Chondrocyte (in vitro differentiated cells): ENCODE measurements around the gene CMPK2. TPM values are rescaled to one million over a fixed set of nuclear protein-coding genes. Genes with fewer than 3 reads are reported as not detected.

Experiments
- DNase-seq: peaks from one replicate; pipeline ENCODE4 v3.0.0; 2021; ENCODE audit warnings: mixed read lengths, low spot score
- H3K27ac Mint-ChIP-seq: one replicate; pipeline ENCODE4 v1.8.0; 2021; ENCODE audit warnings: mild to moderate bottlenecking, moderate library complexity, mixed read lengths; ENCODE audit not compliant: unreplicated experiment
- H3K27me3 Mint-ChIP-seq: 2 replicates; pipeline ENCODE4 v1.8.0; 2021; ENCODE audit warnings: low read depth, mixed read lengths
- H3K36me3 Mint-ChIP-seq: 2 replicates; pipeline ENCODE4 v1.8.0; 2021; ENCODE audit warnings: low read depth, mixed read lengths
- H3K4me1 Mint-ChIP-seq: 2 replicates; pipeline ENCODE4 v1.8.0; 2021; ENCODE audit warnings: low read depth, mild to moderate bottlenecking, mixed read lengths
- H3K4me3 Mint-ChIP-seq: one replicate; pipeline ENCODE4 v1.8.0; 2021; ENCODE audit warnings: mild to moderate bottlenecking, moderate library complexity, mixed read lengths; ENCODE audit not compliant: unreplicated experiment
- H3K9me3 Mint-ChIP-seq: 2 replicates; pipeline ENCODE4 v1.8.0; 2021; ENCODE audit warnings: low read depth, mixed read lengths
- CTCF ChIP-seq: fragments of 200-600 bp; sonication (generic); IDR thresholded peaks from 2 replicates; pipeline ENCODE4 v1.5.0; 2021; ENCODE audit warnings: antibody characterized with exemption, mild to moderate bottlenecking, moderate library complexity
- total RNA-seq: library from RNA; stranded (reverse); gene quantifications from 3 replicates; pipeline ENCODE4 v1.2.1, GENCODE V29; 2021

CMPK2 gene
- total RNA-seq, 1 donor from 2014 or later, result 0.95 TPM

- H3K27ac Mint-ChIP-seq, result no peak overlapping the region
- H3K4me1 Mint-ChIP-seq, result peaks cover 22% of the 10 kb centered on the region
- no peak for DNase-seq
- H3K9me3 Mint-ChIP-seq, result no peaks in the 10 kb centered on the region
- H3K36me3 Mint-ChIP-seq, result no peaks in the 10 kb centered on the region
- peaks cover 5% of the 10 kb centered on the region for H3K27me3 Mint-ChIP-seq
- no peak for TF ChIP-seq CTCF
- H3K4me3 Mint-ChIP-seq, result no peak overlapping the region
Observed at GRCh38 chr2:6819668-6820067, 46.0 kb downstream of the CMPK2 start.

GRCh38 chr2:6818012-6818411 is 47.7 kb downstream of the CMPK2 start:
- H3K27me3 Mint-ChIP-seq, result peaks cover 9% of the 10 kb centered on the region
- TF ChIP-seq CTCF, result no peak
- no peaks in the 10 kb centered on the region for H3K9me3 Mint-ChIP-seq
- H3K36me3 Mint-ChIP-seq, result no peaks in the 10 kb centered on the region
- H3K4me1 Mint-ChIP-seq, result peaks cover 14% of the 10 kb centered on the region
- H3K4me3 Mint-ChIP-seq, result no peak overlapping the region
- H3K27ac Mint-ChIP-seq, result no peak overlapping the region
- DNase-seq, result no peak

GRCh38 chr2:6814869-6815268 is 50.8 kb downstream of the CMPK2 start:
- H3K27me3 Mint-ChIP-seq, result peaks cover 11% of the 10 kb centered on the region
- no peak overlapping the region for H3K27ac Mint-ChIP-seq
- H3K36me3 Mint-ChIP-seq, result no peaks in the 10 kb centered on the region
- no peak overlapping the region for H3K4me3 Mint-ChIP-seq
- TF ChIP-seq CTCF, result no peak
- DNase-seq, result no peak
- H3K9me3 Mint-ChIP-seq, result no peaks in the 10 kb centered on the region
- H3K4me1 Mint-ChIP-seq, result peaks cover 3% of the 10 kb centered on the region

- H3K27ac Mint-ChIP-seq, result no peak overlapping the region
- H3K36me3 Mint-ChIP-seq, result no peaks in the 10 kb centered on the region
- no peak for TF ChIP-seq CTCF
- DNase-seq, result no peak
- H3K4me3 Mint-ChIP-seq, result no peak overlapping the region
- H3K27me3 Mint-ChIP-seq, result peaks cover 11% of the 10 kb centered on the region
- H3K9me3 Mint-ChIP-seq, result no peaks in the 10 kb centered on the region
- H3K4me1 Mint-ChIP-seq, result no peaks in the 10 kb centered on the region
Observed at GRCh38 chr2:6814312-6814711, 51.4 kb downstream of the CMPK2 start.

GRCh38 chr2:6813573-6813972 is 52.1 kb downstream of the CMPK2 start:
- no peak overlapping the region for H3K4me3 Mint-ChIP-seq
- no peak for TF ChIP-seq CTCF
- no peak for DNase-seq
- peaks cover 13% of the 10 kb centered on the region for H3K27me3 Mint-ChIP-seq
- no peaks in the 10 kb centered on the region for H3K9me3 Mint-ChIP-seq
- H3K36me3 Mint-ChIP-seq, result no peaks in the 10 kb centered on the region
- H3K4me1 Mint-ChIP-seq, result no peaks in the 10 kb centered on the region
- H3K27ac Mint-ChIP-seq, result no peak overlapping the region
